GM13977 (cell line): ENCODE data around the gene CD300E.

ENCODE experiments used
- DNase-seq: peaks from one replicate; pipeline ENCODE4 v3.0.0; 2012; ENCODE audit warnings: low spot score
- in situ Hi-C: fragments of 300-500 bp; cut with MboI; formaldehyde crosslinking; loops from one replicate; pipeline ENCODE4 v1.12.0; 2022; ENCODE audit warnings: low sequenced_read_pairs, low pct_unique_long_range_greater_than_20kb, mixed read lengths, inconsistent platforms; ENCODE audit not compliant: unreplicated experiment
- TF ChIP-seq, protein P1 (sequence below): IDR thresholded peaks from 2 replicates; pipeline ENCODE4 v1.5.1; 2012; ENCODE audit warnings: mild to moderate bottlenecking, control low read depth; ENCODE audit not compliant: insufficient read depth; ENCODE audit errors: extremely low read depth, missing control alignments

CD300E gene, protein sequence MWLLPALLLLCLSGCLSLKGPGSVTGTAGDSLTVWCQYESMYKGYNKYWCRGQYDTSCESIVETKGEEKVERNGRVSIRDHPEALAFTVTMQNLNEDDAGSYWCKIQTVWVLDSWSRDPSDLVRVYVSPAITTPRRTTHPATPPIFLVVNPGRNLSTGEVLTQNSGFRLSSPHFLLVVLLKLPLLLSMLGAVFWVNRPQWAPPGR

DNA sequence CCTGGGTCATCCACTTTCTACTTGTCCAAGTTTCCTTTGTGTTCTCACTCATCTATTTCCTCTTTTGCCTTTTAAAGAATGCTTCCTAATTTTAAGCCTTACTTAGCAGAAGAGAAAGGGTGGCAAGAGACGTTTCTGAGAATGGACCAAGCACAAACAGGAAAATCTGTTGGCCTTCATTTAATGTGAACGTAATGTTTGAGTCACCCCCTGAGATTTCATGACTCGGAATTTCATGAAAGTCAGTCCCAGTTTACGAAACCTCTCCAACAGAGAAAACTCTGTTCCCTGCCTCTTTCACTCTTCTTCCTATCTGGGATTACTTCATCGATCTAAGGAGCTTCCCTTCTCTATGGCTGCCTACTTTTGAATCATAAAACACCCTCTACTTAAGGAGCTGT lies at the start of gene CD300E:
CD300E (minus strand) TSS at position 46 of the 401 bp plus-strand sequence. CDS start 117 bp downstream, outside the sequence.
- DNase-seq, result no peak
- in situ Hi-C loops, result no loop called here
- TF ChIP-seq, protein P1, sequence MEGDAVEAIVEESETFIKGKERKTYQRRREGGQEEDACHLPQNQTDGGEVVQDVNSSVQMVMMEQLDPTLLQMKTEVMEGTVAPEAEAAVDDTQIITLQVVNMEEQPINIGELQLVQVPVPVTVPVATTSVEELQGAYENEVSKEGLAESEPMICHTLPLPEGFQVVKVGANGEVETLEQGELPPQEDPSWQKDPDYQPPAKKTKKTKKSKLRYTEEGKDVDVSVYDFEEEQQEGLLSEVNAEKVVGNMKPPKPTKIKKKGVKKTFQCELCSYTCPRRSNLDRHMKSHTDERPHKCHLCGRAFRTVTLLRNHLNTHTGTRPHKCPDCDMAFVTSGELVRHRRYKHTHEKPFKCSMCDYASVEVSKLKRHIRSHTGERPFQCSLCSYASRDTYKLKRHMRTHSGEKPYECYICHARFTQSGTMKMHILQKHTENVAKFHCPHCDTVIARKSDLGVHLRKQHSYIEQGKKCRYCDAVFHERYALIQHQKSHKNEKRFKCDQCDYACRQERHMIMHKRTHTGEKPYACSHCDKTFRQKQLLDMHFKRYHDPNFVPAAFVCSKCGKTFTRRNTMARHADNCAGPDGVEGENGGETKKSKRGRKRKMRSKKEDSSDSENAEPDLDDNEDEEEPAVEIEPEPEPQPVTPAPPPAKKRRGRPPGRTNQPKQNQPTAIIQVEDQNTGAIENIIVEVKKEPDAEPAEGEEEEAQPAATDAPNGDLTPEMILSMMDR, result no peak

DNA sequence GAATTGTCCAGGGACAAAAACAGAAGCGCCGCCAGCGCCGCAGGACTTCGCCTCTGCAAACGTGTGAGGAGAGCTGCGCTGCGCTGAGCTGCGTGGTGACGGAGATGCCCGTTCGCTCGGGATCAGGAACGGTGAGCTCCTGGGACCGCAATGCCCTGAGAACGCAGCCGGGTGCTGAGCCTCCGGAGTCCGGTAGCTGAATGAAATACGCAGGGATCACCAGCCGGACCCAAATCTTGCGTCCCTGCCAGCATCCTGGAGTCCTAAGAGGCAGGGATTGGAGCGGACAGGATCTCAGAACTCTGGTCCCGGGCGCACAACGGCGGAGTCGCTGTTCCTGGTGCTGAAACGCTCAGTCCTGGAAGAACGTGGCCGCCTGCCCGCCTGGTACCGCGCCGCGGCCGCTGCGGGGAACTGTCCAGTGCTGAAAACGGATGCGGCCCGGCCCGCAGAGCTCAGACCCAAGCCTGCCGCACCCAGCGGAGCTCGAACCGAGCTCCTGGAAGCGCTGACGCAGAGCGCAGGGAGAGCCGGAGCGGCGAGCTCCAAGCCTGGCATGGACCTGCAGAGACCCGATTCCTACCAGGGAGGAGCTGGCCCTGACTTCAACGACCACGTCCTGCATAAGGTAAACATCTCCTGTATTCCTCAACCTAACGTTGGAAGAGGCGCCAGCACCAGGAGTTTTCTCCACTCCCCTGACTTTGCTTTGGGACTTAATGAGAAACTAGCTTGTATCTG lies 47.7 kb upstream of the CD300E start:
- TF ChIP-seq, protein P1, result no peak
- in situ Hi-C loops, result no loop called here
- DNase-seq, result peak; percentile 60

DNA sequence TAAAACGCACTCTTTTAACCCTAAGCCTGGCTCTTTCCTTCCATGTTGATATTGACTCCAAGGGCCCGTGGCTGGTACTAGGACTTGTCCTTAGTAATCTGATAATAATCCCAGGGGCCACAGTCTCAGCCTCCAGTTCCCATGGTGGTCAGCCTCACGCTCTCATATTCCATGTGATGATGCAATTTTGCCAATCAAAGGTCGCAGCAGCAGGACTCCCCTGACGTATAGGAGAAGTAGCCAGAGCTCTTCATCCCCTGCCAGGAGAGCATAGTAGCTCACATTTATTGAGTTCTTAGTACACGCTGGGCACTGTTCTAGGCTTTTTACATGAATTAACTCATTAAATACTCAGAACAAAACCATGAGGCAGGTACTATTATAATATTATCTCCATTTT lies 46.8 kb upstream of the CD300E start:
- TF ChIP-seq, protein P1, result no peak
- in situ Hi-C loops, result no loop called here
- DNase-seq, result no peak

DNA sequence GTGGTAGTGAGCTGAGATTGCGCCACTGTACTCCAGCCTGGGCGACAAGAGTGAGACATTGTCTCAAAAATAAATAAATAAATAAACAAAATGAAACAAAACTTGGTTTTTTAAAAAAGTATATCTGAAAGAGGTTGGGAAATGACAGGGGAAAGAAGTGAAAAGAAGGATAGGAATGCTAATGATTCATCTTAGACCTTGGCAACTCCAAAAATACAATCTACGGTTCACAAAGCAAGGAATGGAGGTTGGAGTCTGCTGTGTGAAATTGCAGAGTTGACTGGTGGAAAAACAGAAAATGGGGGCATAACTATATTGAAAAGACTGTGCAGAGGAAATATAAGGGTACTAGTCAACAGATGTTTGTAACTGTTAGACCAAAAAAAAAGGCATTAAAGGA lies 40.0 kb upstream of the CD300E start:
- in situ Hi-C loops, result no loop called here
- TF ChIP-seq, protein P1, result no peak
- no peak for DNase-seq

DNA sequence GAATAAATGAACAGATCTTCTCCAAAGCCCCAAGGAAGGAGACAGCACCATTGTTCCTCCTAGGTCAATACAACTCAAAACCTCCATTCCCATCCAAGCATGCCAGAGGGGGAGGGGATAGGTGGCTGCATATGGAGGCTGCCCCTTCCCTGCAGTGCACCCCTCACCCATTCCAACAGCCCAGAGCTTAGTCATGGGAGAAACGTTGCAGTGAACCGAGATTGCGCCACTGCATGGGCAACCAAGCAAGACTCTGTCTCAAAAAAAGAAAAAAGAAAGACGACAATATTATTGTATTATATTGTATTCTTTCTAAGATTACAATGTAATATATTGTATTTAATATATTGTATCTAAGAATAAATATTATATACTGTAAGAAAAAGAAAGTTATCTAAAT lies 36.4 kb upstream of the CD300E start:
- in situ Hi-C loops, result no loop called here
- DNase-seq, result no peak

DNA sequence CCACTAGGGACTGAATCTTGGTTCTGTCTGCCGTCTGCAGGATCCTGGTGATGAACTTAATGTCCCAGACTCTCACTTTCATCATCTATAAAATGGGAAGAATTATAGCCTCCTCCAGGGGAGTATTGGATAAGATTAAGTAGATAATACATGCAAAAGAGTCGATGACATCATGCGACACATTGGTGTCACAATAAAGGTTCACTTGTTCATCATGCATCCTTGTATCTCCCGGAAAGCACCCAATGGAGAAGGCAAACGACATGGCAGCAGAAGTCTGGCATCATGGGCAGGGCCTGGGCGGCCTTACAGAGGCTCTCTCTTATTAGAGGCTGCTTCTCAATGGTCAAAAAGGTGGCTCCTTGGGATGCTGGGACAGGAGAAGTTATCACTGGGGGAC lies 35.1 kb upstream of the CD300E start:
- DNase-seq, result no peak
- in situ Hi-C loops, result no loop called here
- TF ChIP-seq, protein P1, result no peak

More for the DNA sequence above, 36.4 kb upstream of the CD300E start:
- TF ChIP-seq, protein P1, result no peak
